Epithelial cell of esophagus (primary cell): ENCODE measurements around the gene BLOC1S6.

Experiments used
- DNase-seq: peaks from one replicate; pipeline ENCODE4 v3.0.0; 2010; ENCODE audit warnings: low read depth
- H3K4me3 ChIP-seq: 2 replicates; pipeline ENCODE4 v1.5.1; 2011; ENCODE audit warnings: mild to moderate bottlenecking, low read length, control low read depth
- CTCF ChIP-seq: IDR thresholded peaks from 2 replicates; pipeline ENCODE4 v1.5.1; 2011; ENCODE audit warnings: low read depth, mild to moderate bottlenecking, low read length, control low read depth, inconsistent platforms; ENCODE audit not compliant: insufficient read depth; ENCODE audit errors: missing control alignments

BLOC1S6 gene

DNA sequence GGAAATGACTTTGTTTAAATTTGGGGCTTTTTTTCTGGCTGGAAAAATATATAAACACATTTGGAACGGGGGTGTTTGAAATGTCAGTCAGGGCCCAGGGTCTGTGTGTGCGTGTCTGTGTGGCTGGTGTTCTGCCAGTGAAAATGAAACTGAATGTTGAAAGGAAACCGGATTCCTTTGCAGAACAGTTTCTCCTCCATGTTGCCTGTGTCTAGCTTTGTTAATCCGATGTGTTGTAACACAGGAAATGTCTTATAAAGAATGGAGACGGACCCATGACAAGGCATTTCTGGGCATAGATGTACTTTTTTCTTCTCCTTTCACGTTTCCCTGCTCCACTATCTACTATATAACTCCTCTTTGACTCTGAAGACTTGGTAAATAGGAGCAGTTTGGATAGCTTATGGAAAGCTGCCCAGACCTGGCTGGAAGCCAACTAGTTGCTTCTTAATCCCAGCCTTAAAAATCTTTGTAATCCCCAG, 50.4 kb downstream of the BLOC1S6 start:
- DNase-seq = peak; percentile 85
- H3K4me3 ChIP-seq = peak overlapping the region; percentile 21
- no peak for TF ChIP-seq CTCF

DNA sequence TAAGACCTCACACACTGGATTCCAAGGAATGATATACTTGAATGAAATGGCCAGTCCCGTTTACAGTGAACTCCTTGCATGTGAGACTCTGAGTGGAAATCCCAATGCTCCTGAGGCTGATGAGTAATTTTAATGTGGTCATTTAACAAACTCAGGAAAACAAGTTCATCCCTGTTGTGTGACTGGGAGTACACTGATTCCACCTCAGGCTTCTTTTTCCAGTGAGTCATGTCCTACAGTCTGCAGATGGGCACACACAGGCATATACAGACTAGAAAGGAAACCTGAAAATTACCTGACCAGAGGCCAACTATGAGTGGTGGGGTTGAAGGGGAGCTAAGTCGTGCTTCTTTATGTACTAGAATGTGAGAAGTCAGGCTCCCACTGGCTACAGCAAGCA, 53.4 kb downstream of the BLOC1S6 start:
- DNase-seq = peak; percentile 99
- H3K4me3 ChIP-seq = no peak overlapping the region
- no peak for TF ChIP-seq CTCF

GRCh38 chr15:45641374-45641781, 54.2 kb downstream of the BLOC1S6 start:
- peak; percentile 98 for DNase-seq
- peak; percentile 13 for TF ChIP-seq CTCF
- H3K4me3 ChIP-seq = no peak overlapping the region

DNA sequence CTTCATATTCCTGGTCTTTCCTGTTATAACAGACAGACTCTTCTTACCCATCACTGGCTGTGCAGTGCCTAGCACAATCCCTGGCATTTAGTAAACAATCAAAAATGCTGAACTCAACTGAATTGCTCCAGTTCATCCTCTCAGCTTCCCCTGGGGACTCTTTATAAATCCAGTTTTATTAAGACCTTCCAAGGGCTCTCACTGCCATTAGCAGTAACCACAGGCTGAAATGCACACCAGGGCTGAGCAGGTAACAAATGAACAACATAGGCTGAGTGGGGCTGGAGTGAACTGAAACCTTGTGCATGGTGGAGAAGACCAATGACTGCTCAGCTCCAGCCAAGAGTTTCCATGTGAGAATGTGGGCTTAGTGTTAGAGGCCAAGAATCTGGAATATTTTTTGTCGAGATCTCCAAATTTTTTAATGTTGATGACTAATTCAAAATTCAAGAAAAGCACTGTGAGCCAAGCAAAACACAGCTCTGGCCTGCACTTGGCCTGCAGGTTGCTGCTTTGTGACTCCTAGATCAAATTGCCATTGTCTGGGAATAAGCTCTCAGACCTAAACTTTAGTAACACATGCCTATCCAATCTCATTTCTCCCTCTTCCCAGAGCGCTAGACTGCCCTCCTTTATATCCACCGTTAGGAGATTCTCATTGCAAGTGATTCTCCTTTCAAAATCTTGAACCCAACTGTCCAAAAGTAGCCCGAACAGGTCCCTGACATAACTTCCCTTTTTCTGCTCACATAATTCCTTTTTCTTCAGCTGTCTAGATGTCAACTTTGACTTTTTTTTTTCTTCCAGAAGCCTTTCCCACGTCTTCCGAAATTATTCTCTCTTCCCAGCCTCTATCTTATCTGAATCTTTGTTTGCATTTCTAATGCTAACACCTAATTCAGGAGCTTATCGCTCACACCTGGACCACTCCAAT, 55.1 kb downstream of the BLOC1S6 start:
- H3K4me3 ChIP-seq = no peak overlapping the region
- TF ChIP-seq CTCF = no peak
- DNase-seq = peak; percentile 24

DNA sequence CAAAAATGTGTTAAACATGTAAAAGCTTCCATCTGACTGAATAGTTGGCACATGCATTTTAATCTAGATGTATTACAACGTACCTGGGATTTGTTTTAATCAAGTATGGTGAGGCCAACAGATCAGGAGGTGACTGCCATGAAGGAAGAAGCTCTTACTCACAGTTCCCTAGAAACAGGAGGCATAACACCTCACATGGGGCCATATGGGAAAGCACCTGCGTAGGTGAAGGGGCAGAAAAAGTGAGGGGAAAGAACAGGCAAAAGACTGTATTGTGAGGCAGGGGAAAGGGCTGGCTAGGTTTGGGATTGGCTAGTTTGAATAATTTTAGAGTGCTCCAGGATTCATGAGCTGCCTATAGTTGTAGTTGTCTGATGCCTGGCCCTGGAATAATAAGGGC, 57.3 kb downstream of the BLOC1S6 start:
- peak; percentile 25 for DNase-seq
- no peak for TF ChIP-seq CTCF
- H3K4me3 ChIP-seq = no peak overlapping the region

DNA sequence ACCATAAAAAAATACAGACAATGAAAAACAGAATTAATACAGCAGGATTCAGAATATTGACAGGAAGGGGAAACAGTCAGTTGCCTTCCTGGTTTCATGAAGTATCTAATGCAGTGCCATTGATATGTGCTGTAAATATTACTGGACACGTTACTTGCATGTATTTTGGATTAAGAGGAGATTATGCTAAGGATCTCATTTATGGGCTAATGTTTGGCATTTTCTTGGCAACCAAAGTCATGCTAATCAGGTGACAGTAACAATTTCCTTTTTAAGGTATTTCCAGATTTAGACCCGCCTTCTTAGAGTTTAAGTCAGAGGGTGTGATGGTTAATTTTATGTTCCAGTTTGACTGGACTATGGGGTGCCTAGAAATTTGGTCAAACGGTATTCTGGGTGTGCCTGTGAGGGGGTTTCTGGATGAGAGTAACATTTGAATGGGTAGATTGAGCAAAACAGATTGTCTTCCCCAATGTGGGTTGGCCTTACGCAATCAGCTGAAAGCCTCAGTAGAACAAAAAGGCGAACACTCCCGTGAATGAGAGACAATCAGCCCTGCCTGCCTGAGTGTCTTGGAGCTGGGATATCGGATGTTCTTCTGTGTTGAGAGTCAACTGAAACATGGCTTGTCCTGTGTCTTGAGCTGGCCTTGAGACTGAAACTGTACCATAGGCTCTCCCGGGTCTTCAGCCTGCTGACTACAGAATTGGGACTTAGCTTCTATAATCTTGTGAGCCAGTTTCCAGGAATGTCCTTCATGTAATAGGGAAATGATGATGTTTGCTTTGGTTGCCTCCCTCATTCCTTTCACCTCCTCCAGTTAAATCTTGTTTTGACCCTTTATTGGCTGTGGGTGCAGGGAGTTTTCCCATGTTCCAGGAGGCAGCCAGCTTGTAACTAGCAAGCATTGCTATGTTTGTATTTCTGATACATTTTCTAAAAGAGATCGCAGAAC, 58.1 kb downstream of the BLOC1S6 start:
- DNase-seq = peak; percentile 86
- TF ChIP-seq CTCF = no peak
- H3K4me3 ChIP-seq = no peak overlapping the region
